Gastroesophageal sphincter (tissue), 4 donors: Measurements from ENCODE around the gene SEMA3C. TPM values are rescaled to one million over a fixed set of nuclear protein-coding genes. Genes with fewer than 3 reads are reported as not detected.

Experiments
- ATAC-seq: fragments of 150-250 bp; one replicate; pipeline ENCODE4 v1.9.1; 2016; ENCODE audit warnings: mild to moderate bottlenecking, moderate library complexity
- H3K27ac ChIP-seq, 4 donors: fragments of 200-600 bp; sonication (generic) in 3 of 4; 1 replicate in 3 of 4; 2 replicates in 1 of 4; pipeline ENCODE4 v1.5.1; 2016 to 2019
- H3K27me3 ChIP-seq: fragments of 200-600 bp; sonication (generic); one replicate; pipeline ENCODE4 v1.5.1; 2019
- H3K36me3 ChIP-seq, 2 donors: fragments of 200-600 bp; sonication (generic); one replicate each; pipeline ENCODE4 v1.5.1; 2019; ENCODE audit warnings: control low read depth in 1 of 2
- H3K4me1 ChIP-seq, 3 donors: fragments of 200-600 bp; sonication (generic); 1 replicate in 2 of 3; 2 replicates in 1 of 3; pipeline ENCODE4 v1.5.1; 2016 to 2019; ENCODE audit warnings: control low read depth in 2 of 3
- H3K4me3 ChIP-seq, 2 donors: fragments of 200-600 bp; sonication (generic); one replicate each; pipeline ENCODE4 v1.5.1; 2019; ENCODE audit warnings: mild to moderate bottlenecking in 1 of 2, moderate library complexity in 1 of 2
- H3K9me3 ChIP-seq, 3 donors: fragments of 200-600 bp; sonication (generic); one replicate each; pipeline ENCODE4 v1.5.1; 2017 to 2019; ENCODE audit warnings: control low read depth in 2 of 3
- CTCF ChIP-seq, 4 experiments: fragments of 200-600 bp in 2 of 4; fragments of 450-650 bp in 2 of 4; sonication (generic) in 1 of 4; IDR thresholded peaks; one replicate each; pipeline ENCODE4 v1.5.1; 2017 to 2019; ENCODE audit warnings: antibody characterized with exemption in 4 of 4, mild to moderate bottlenecking in 2 of 4, moderate library complexity in 2 of 4
- EP300 ChIP-seq: sonication (generic); formaldehyde crosslinking; IDR thresholded peaks from one replicate; pipeline ENCODE4 v1.6.1; 2017; ENCODE audit warnings: antibody characterized with exemption, mild to moderate bottlenecking
- POLR2AphosphoS5 ChIP-seq: sonication (generic); formaldehyde crosslinking; IDR thresholded peaks from one replicate; pipeline ENCODE4 v1.6.1; 2017; ENCODE audit warnings: antibody characterized with exemption
- WGBS, 2 donors: methylation state at CpG; one replicate each; pipeline ENCODE4 v1.1.5; 2018; ENCODE audit warnings: low coverage in 1 of 2; 5-methylcytosine and 5-hydroxymethylcytosine counted together
- total RNA-seq, 4 donors: library from RNA; depleted of rRNA; stranded (reverse); fragments of >200 nt; gene quantifications; one replicate each; pipeline ENCODE4 v1.1.0, GENCODE V29; 2016

Gene SEMA3C
- total RNA-seq, 4 donors from 2014 or later: 115 to 189 (median 160) TPM

- Histone ChIP-seq H3K27me3 (no peaks in the 10 kb centered on the region), H3K4me3 (no peak overlapping the region), H3K4me1 (peaks cover 4 to 20% (median 11%) of the 10 kb centered on the region in 3 donors), H3K9me3 (peaks cover 0 to 8% (median 0%) of the 10 kb centered on the region in 3 donors), H3K27ac (peak overlapping the region in 2 of 4 donors; percentile 30 to 31), H3K36me3 (no peaks in the 10 kb centered on the region)
- 17 to 20% methylated on average over 5 of the region's 5 CpGs for WGBS, 2 donors
- TF ChIP-seq EP300 (no peak), POLR2AphosphoS5 (no peak), CTCF (IDR thresholded peaks at IDR 0.05) (peak; percentile 66 to 88 (median 74))
- no peak for ATAC-seq
These were observed 219.7 kb downstream of the SEMA3C start for GRCh38 chr7:80699045-80699638.
